ENCODE measurements around the gene SPATC1L. TPM values are rescaled to one million over a fixed set of nuclear protein-coding genes. Genes with fewer than 3 reads are reported as not detected.

Gene SPATC1L
- total RNA-seq, 2 donors from 2014 or later = 2.6 to 12.9 TPM

- no peaks in the 10 kb centered on the region for H3K27me3 Mint-ChIP-seq (ENCODE audit: low read depth)
- ATAC-seq (replicated peaks in 1 of 2) (no peak), DNase-seq (no peak)
- H3K27ac Mint-ChIP-seq = no peak overlapping the region
- no peaks in the 10 kb centered on the region for H3K9me3 Mint-ChIP-seq
- no peak overlapping the region for H3K4me3 Mint-ChIP-seq
- no peaks in the 10 kb centered on the region for H3K4me1 Mint-ChIP-seq (ENCODE audit: low read depth)
- no peaks in the 10 kb centered on the region for H3K36me3 Mint-ChIP-seq (ENCODE audit: insufficient read depth in 2 of 2)
Observed at GRCh38 chr21:46211786-46212720, 27.8 kb upstream of the SPATC1L start.

- Mint-ChIP-seq H3K27me3 (ENCODE audit: low read depth) (no peaks in the 10 kb centered on the region), H3K4me3 (no peak overlapping the region), H3K9me3 (no peaks in the 10 kb centered on the region), H3K27ac (no peak overlapping the region), H3K4me1 (ENCODE audit: low read depth) (no peaks in the 10 kb centered on the region), H3K36me3 (ENCODE audit: insufficient read depth in 2 of 2) (no peaks in the 10 kb centered on the region)
- DNase-seq (no peak), ATAC-seq (replicated peaks in 1 of 2) (no peak)
Observed at GRCh38 chr21:46211376-46211775, 27.1 kb upstream of the SPATC1L start.

GRCh38 chr21:46210378-46211136 lies 26.3 kb upstream of the SPATC1L start:
- Mint-ChIP-seq H3K27ac (no peak overlapping the region), H3K36me3 (ENCODE audit: insufficient read depth in 2 of 2) (no peaks in the 10 kb centered on the region), H3K4me3 (no peak overlapping the region), H3K4me1 (ENCODE audit: low read depth) (no peaks in the 10 kb centered on the region), H3K9me3 (no peaks in the 10 kb centered on the region), H3K27me3 (ENCODE audit: low read depth) (no peaks in the 10 kb centered on the region)
- ATAC-seq (replicated peaks in 1 of 2) (no peak), DNase-seq (no peak)

GRCh38 chr21:46208761-46209721 lies 24.8 kb upstream of the SPATC1L start:
- Mint-ChIP-seq H3K4me1 (ENCODE audit: low read depth) (no peaks in the 10 kb centered on the region), H3K4me3 (no peak overlapping the region), H3K27me3 (ENCODE audit: low read depth) (no peaks in the 10 kb centered on the region), H3K9me3 (no peaks in the 10 kb centered on the region), H3K36me3 (ENCODE audit: insufficient read depth in 2 of 2) (no peaks in the 10 kb centered on the region), H3K27ac (no peak overlapping the region)
- DNase-seq = no peak
- no peak for ATAC-seq (replicated peaks in 1 of 2)

GRCh38 chr21:46207920-46208591 lies 23.8 kb upstream of the SPATC1L start:
- H3K36me3 Mint-ChIP-seq (ENCODE audit: insufficient read depth in 2 of 2) = no peaks in the 10 kb centered on the region
- no peak overlapping the region for H3K4me3 Mint-ChIP-seq
- H3K27me3 Mint-ChIP-seq (ENCODE audit: low read depth) = no peaks in the 10 kb centered on the region
- ATAC-seq (replicated peaks in 1 of 2) = no peak
- H3K9me3 Mint-ChIP-seq = no peaks in the 10 kb centered on the region
- H3K4me1 Mint-ChIP-seq (ENCODE audit: low read depth) = no peaks in the 10 kb centered on the region
- DNase-seq = no peak
- H3K27ac Mint-ChIP-seq = no peak overlapping the region

- Mint-ChIP-seq H3K27me3 (ENCODE audit: low read depth) (no peaks in the 10 kb centered on the region), H3K9me3 (no peaks in the 10 kb centered on the region), H3K36me3 (ENCODE audit: insufficient read depth in 2 of 2) (peaks cover 0 to 2% of the 10 kb centered on the region in 2 donors), H3K27ac (no peak overlapping the region), H3K4me3 (no peak overlapping the region), H3K4me1 (ENCODE audit: low read depth) (no peaks in the 10 kb centered on the region)
- no peak for DNase-seq
- ATAC-seq (replicated peaks in 1 of 2) = no peak
Observed at GRCh38 chr21:46207006-46207919, 23.0 kb upstream of the SPATC1L start.

- no peaks in the 10 kb centered on the region for H3K9me3 Mint-ChIP-seq
- H3K27ac Mint-ChIP-seq = no peak overlapping the region
- no peaks in the 10 kb centered on the region for H3K27me3 Mint-ChIP-seq (ENCODE audit: low read depth)
- no peak overlapping the region for H3K4me3 Mint-ChIP-seq
- H3K36me3 Mint-ChIP-seq (ENCODE audit: insufficient read depth in 2 of 2) = peaks cover 0 to 2% of the 10 kb centered on the region in 2 donors
- DNase-seq (no peak), ATAC-seq (replicated peaks in 1 of 2) (no peak)
- no peaks in the 10 kb centered on the region for H3K4me1 Mint-ChIP-seq (ENCODE audit: low read depth)
Observed at GRCh38 chr21:46206163-46207005, 22.1 kb upstream of the SPATC1L start.

GRCh38 chr21:46205766-46206162 lies 21.5 kb upstream of the SPATC1L start:
- ATAC-seq (replicated peaks in 1 of 2) = no peak

GRCh38 chr21:46205166-46205565 lies 20.9 kb upstream of the SPATC1L start:
- peaks cover 0 to 2% of the 10 kb centered on the region in 2 donors for H3K36me3 Mint-ChIP-seq (ENCODE audit: insufficient read depth in 2 of 2)
- H3K4me3 Mint-ChIP-seq = no peak overlapping the region
- no peak for ATAC-seq (replicated peaks in 1 of 2)
- H3K27me3 Mint-ChIP-seq (ENCODE audit: low read depth) = no peaks in the 10 kb centered on the region
- no peak for DNase-seq
- no peak overlapping the region for H3K27ac Mint-ChIP-seq
- H3K9me3 Mint-ChIP-seq = no peaks in the 10 kb centered on the region
- H3K4me1 Mint-ChIP-seq (ENCODE audit: low read depth) = no peaks in the 10 kb centered on the region

More at GRCh38 chr21:46205766-46206162, 21.5 kb upstream of the SPATC1L start:
- DNase-seq = no peak
- H3K36me3 Mint-ChIP-seq (ENCODE audit: insufficient read depth in 2 of 2) = peaks cover 0 to 2% of the 10 kb centered on the region in 2 donors
- no peaks in the 10 kb centered on the region for H3K27me3 Mint-ChIP-seq (ENCODE audit: low read depth)
- H3K9me3 Mint-ChIP-seq = no peaks in the 10 kb centered on the region
- H3K4me3 Mint-ChIP-seq = no peak overlapping the region
- H3K27ac Mint-ChIP-seq = no peak overlapping the region
- no peaks in the 10 kb centered on the region for H3K4me1 Mint-ChIP-seq (ENCODE audit: low read depth)

GRCh38 chr21:46203203-46203600 lies 18.9 kb upstream of the SPATC1L start:
- no peak for ATAC-seq (replicated peaks in 1 of 2)
- no peak overlapping the region for H3K27ac Mint-ChIP-seq
- DNase-seq = no peak
- no peaks in the 10 kb centered on the region for H3K27me3 Mint-ChIP-seq (ENCODE audit: low read depth)
- H3K36me3 Mint-ChIP-seq (ENCODE audit: insufficient read depth in 2 of 2) = peaks cover 0 to 5% of the 10 kb centered on the region in 2 donors
- no peak overlapping the region for H3K4me3 Mint-ChIP-seq
- no peaks in the 10 kb centered on the region for H3K4me1 Mint-ChIP-seq (ENCODE audit: low read depth)
- no peaks in the 10 kb centered on the region for H3K9me3 Mint-ChIP-seq
